HepG2 (cell line): Measurements from ENCODE around the gene BPIFB2. TPM values are rescaled to one million over a fixed set of nuclear protein-coding genes. Genes with fewer than 3 reads are reported as not detected.

ENCODE experiments used
- ATAC-seq: fragments of 200-7000 bp; cut with Tn5 transposase; 3 replicates; pipeline ENCODE4 v1.9.1; 2020; ENCODE audit warnings: mild to moderate bottlenecking, moderate library complexity
- BruUV-seq: library from RNA; stranded (reverse); fragments of 400-500 nt; replicated peaks from 2 replicates; lab custom pipeline; 2021; lab: Mats Ljungman, UMichigan
- CTCF ChIA-PET: fragments of 300-600 bp; formaldehyde crosslinking; extraction: SDS; loops from one replicate; lab custom pipeline; 2021; ENCODE audit warnings: low total read pairs, inconsistent platforms, low intra/inter-chr PET ratio; lab: Yijun Ruan, JAX
- POLR2A ChIA-PET: fragments of 350-600 bp; sonication (Branson Sonifier 250); formaldehyde crosslinking; loops from one replicate; lab custom pipeline; 2020; ENCODE audit warnings: antibody characterized with exemption, inconsistent platforms; lab: Yijun Ruan, JAX
- DNase-seq: peaks from one replicate; pipeline ENCODE4 v3.0.0-alpha.2; 2015; ENCODE audit warnings: low spot score
- FAIRE-seq: peaks from 3 replicates; lab custom pipeline; 2011; peaks lifted over from hg19 to GRCh38; lab: Jason Lieb, UNC
- H2AFZ ChIP-seq: one replicate; pipeline ENCODE4 v1.6.1; 2011; ENCODE audit warnings: low read length, inconsistent platforms
- H3K27ac ChIP-seq: fragments of 300-600 bp; 3 replicates; pipeline ENCODE4 v1.8.0; 2011; ENCODE audit warnings: mixed run types, mild to moderate bottlenecking, mixed read lengths, low read length, inconsistent platforms; ENCODE audit not compliant: insufficient read depth; ENCODE audit errors: extremely low read length
- H3K27me3 ChIP-seq, 2 experiments: fragments of 200-600 bp in 1 of 2; 2 replicates in 1 of 2; 3 replicates in 1 of 2; pipeline versions ENCODE4 v1.6.0 to v1.8.0; 2011; ENCODE audit warnings: low read length in 2 of 2, mild to moderate bottlenecking in 2 of 2, moderate library complexity in 2 of 2, inconsistent platforms in 1 of 2; ENCODE audit not compliant: insufficient read depth in 2 of 2, control insufficient read depth in 1 of 2
- H3K36me3 ChIP-seq, 2 experiments: fragments of 200-600 bp in 1 of 2; replicated peaks in 1 of 2; 2 replicates in 1 of 2; 3 replicates in 1 of 2; pipeline versions ENCODE4 v1.5.1 to v1.8.0; 2011; ENCODE audit warnings: low read length in 2 of 2, inconsistent platforms in 1 of 2; ENCODE audit not compliant: insufficient read depth in 2 of 2, control insufficient read depth in 1 of 2
- H3K4me1 ChIP-seq: 2 replicates; pipeline ENCODE4 v1.5.1; 2012; ENCODE audit warnings: low read length, inconsistent platforms; ENCODE audit not compliant: insufficient read depth
- H3K4me2 ChIP-seq: 2 replicates; pipeline ENCODE4 v1.6.0; 2011; ENCODE audit warnings: low read depth, low read length, inconsistent platforms
- H3K4me3 ChIP-seq, 3 experiments: fragments of 200-600 bp in 1 of 3; sonication (generic), shearing (Covaris generic) in 1 of 3; replicated peaks in 1 of 3; 2 replicates each; pipeline ENCODE4 v1.5.1; 2011 to 2016; ENCODE audit warnings: low read length in 3 of 3, inconsistent platforms in 2 of 3, low read depth in 2 of 3, mild to moderate bottlenecking in 2 of 3, control low read depth in 1 of 3, mixed read lengths in 1 of 3; ENCODE audit not compliant: insufficient read depth in 1 of 3
- H3K79me2 ChIP-seq: one replicate; pipeline ENCODE4 v1.6.1; 2011; ENCODE audit warnings: low read length, inconsistent platforms; ENCODE audit not compliant: insufficient read depth
- H3K9ac ChIP-seq: 2 replicates; pipeline ENCODE4 v1.6.0; 2011; ENCODE audit warnings: mild to moderate bottlenecking, low read depth, low read length, inconsistent platforms; ENCODE audit not compliant: insufficient read depth
- H3K9me3 ChIP-seq: 2 replicates; pipeline ENCODE4 v1.5.1; 2012; ENCODE audit warnings: mild to moderate bottlenecking, low read length
- H4K20me1 ChIP-seq: 2 replicates; pipeline ENCODE4 v1.6.0; 2011; ENCODE audit warnings: inconsistent platforms, mild to moderate bottlenecking, low read length, moderate library complexity; ENCODE audit not compliant: insufficient read depth
- AGO2 ChIP-seq: fragments of 200-400 bp; formaldehyde crosslinking; optimal IDR thresholded peaks from 2 replicates; pipeline ENCODE3; 2017; ENCODE audit warnings: mild to moderate bottlenecking, low read depth, low read length, moderate library complexity
- ATAD3A ChIP-seq: sonication (generic); formaldehyde crosslinking; IDR thresholded peaks from 2 replicates; pipeline ENCODE4 v1.4.0; 2020; ENCODE audit warnings: missing genetic modification reagents
- CEBPB ChIP-seq: IDR thresholded peaks from 2 replicates; pipeline ENCODE4 v1.6.1; 2011; ENCODE audit warnings: low read depth, low read length, improper control_type of control experiment, borderline replicate concordance
- GPBP1L1 ChIP-seq: sonication (generic); formaldehyde crosslinking; IDR thresholded peaks from 2 replicates; pipeline ENCODE4 v1.5.0; 2020; ENCODE audit warnings: mild to moderate bottlenecking, missing genetic modification reagents
- KDM5B ChIP-seq: sonication (generic); formaldehyde crosslinking; IDR thresholded peaks from 2 replicates; pipeline ENCODE4 v1.4.0; 2020; ENCODE audit warnings: missing genetic modification reagents, mild to moderate bottlenecking, borderline replicate concordance
- MTA1 ChIP-seq: sonication (generic); formaldehyde crosslinking; IDR thresholded peaks from 2 replicates; pipeline ENCODE4 v1.4.0; 2020; ENCODE audit warnings: missing genetic modification reagents, mild to moderate bottlenecking, borderline replicate concordance
- NFKBIZ ChIP-seq: IDR thresholded peaks from 2 replicates; pipeline ENCODE4 v1.6.1; 2018; ENCODE audit warnings: missing genetic modification reagents, missing compliant biosample characterization
- RFX5 ChIP-seq: IDR thresholded peaks from 2 replicates; pipeline ENCODE4 v1.6.1; 2011; ENCODE audit warnings: low read depth, low read length, improper control_type of control experiment
- RFXAP ChIP-seq: sonication (generic); formaldehyde crosslinking; IDR thresholded peaks from 2 replicates; pipeline ENCODE4 v1.4.0; 2020; ENCODE audit warnings: missing genetic modification reagents, borderline replicate concordance
- ZFP91 ChIP-seq: sonication (generic); formaldehyde crosslinking; IDR thresholded peaks from 2 replicates; pipeline ENCODE4 v1.9.0; 2022; ENCODE audit warnings: missing genetic modification reagents, mild to moderate bottlenecking, borderline replicate concordance
- ZNF24 ChIP-seq: fragments of 450-650 bp; IDR thresholded peaks from 2 replicates; pipeline ENCODE4 v1.6.1; 2017; ENCODE audit warnings: antibody characterized with exemption, mild to moderate bottlenecking
- ZNF251 ChIP-seq: sonication (generic); formaldehyde crosslinking; IDR thresholded peaks from 2 replicates; pipeline ENCODE4 v1.9.0; 2021; ENCODE audit warnings: mild to moderate bottlenecking, missing genetic modification reagents
- ZNF280B ChIP-seq: sonication (generic); formaldehyde crosslinking; IDR thresholded peaks from 2 replicates; pipeline ENCODE4 v1.5.0; 2020; ENCODE audit warnings: missing genetic modification reagents, mild to moderate bottlenecking, borderline replicate concordance
- ZNF629 ChIP-seq: sonication (generic); formaldehyde crosslinking; conservative IDR thresholded peaks from 2 replicates; pipeline ENCODE4 v1.5.0; 2020; ENCODE audit warnings: missing genetic modification reagents
- ZNF776 ChIP-seq: sonication (generic); formaldehyde crosslinking; IDR thresholded peaks from 2 replicates; pipeline ENCODE4 v1.4.0; 2020; ENCODE audit warnings: mild to moderate bottlenecking, missing genetic modification reagents
- WGBS: methylation state at CpG from one replicate; pipeline ENCODE4 v1.1.6; 2017; ENCODE audit warnings: low lambda C conversion rate; 5-methylcytosine and 5-hydroxymethylcytosine counted together
- in situ Hi-C: cut with HindIII; loops from 2 replicates; pipeline ENCODE4 v1.10.0; 2017; ENCODE audit warnings: low pct_unique_long_range_greater_than_20kb; ENCODE audit not compliant: extremely low pct_ligation_motif_present
- intact Hi-C: fragments of 100-400 bp; cut with micrococcal nuclease; formaldehyde crosslinking; loops from one replicate; pipeline ENCODE4 v1.10.0; 2022; ENCODE audit not compliant: unreplicated experiment
- polyA plus RNA-seq, 8 experiments: library from polyadenylated mRNA; depleted of rRNA in 3 of 8; stranded (reverse) in 7 of 8; unstranded in 1 of 8; fragments of >200 nt; fragmentation: Illumina TruSeq in 4 of 8; extraction: Trizol in 4 of 8; gene quantifications; 2 replicates each; pipeline versions ENCODE4 v1.2.1 to v1.2.3, GENCODE V29; 2011 to 2016; ENCODE audit warnings: low read depth in 4 of 8, missing spikeins in 1 of 8, mixed read lengths in 1 of 8; ENCODE audit not compliant: insufficient read depth in 1 of 8
- total RNA-seq, 5 experiments: library from RNA; depleted of rRNA; stranded (reverse); fragments of >200 nt; fragmentation: Illumina TruSeq; extraction: Trizol; gene quantifications; 2 replicates each; pipeline ENCODE4 v1.2.3, GENCODE V29; 2016; ENCODE audit warnings: low read depth in 1 of 5

BPIFB2 gene
- total and polyA plus RNA-seq, 2 of the 13 experiments (the other 11 are each of a cell fraction or from before 2014, with no cell fraction given), result 54.5 to 902 TPM

GRCh38 chr20:33020278-33021161 lies 13.0 kb downstream of the BPIFB2 start:
- no peaks in the 10 kb centered on the region for H3K27me3 ChIP-seq
- no TSS peak for BruUV-seq
- intact Hi-C loops (no loop called here), in situ Hi-C loops (no loop called here)
- no peaks in the 10 kb centered on the region for H3K79me2 ChIP-seq
- 96% methylated on average over 15 of the region's 18 CpGs for WGBS
- ChIA-PET POLR2A (interaction anchor here (1.5 kb wide), 1 partner anchor 12 kb away, joined by 3 read pairs; no protein-coding TSS in a partner anchor), CTCF (no interaction called here)
- H3K36me3 ChIP-seq, result peaks cover 41 to 75% of the 10 kb centered on the region in 2 experiments
- no peak overlapping the region for H3K9ac ChIP-seq
- H4K20me1 ChIP-seq, result peaks cover 41% of the 10 kb centered on the region; the same call in 1 of the 2 replicates
- no peak overlapping the region for H3K4me3 ChIP-seq
- no peak overlapping the region for H3K27ac ChIP-seq
- no peak for ATAC-seq
- H2AFZ ChIP-seq, result no peak overlapping the region
- no peaks in the 10 kb centered on the region for H3K9me3 ChIP-seq
- no peaks in the 10 kb centered on the region for H3K4me1 ChIP-seq
- no peak for FAIRE-seq
- DNase-seq, result no peak
- no peak overlapping the region for H3K4me2 ChIP-seq
- TF ChIP-seq ZNF629 (CRISPR knock-in tag) (peak; percentile 97), ZNF776 (peak; percentile 57; the same call in 1 of the 2 replicates), RFX5 (peak; percentile 59; the same call in 1 of the 2 replicates), ZNF251 (no peak), RFXAP (CRISPR knock-in tag) (0 out of 2 replicates have a peak, but pooled peaks have one; percentile 33), MTA1 (CRISPR knock-in tag) (0 out of 2 replicates have a peak, but pooled peaks have one; percentile 19), ZFP91 (CRISPR knock-in tag) (0 out of 2 replicates have a peak, but pooled peaks have one; percentile 16), GPBP1L1 (no peak), CEBPB (no peak), AGO2 (peak; percentile 84), ATAD3A (CRISPR knock-in tag) (no peak), KDM5B (peak; percentile 53; the same call in 1 of the 2 replicates), NFKBIZ (CRISPR knock-in tag) (no peak), ZNF280B (CRISPR knock-in tag) (no peak), ZNF24 (no peak)
